ENCODE measurements around the gene VPS41.
"Not testable (repeated sequence)": the region's sequence is repeated elsewhere in the genome, so short reads cannot be mapped to it uniquely, and the experiment has no call there.

VPS41 gene

GRCh38 chr7:38908759-38909335, at the start of gene VPS41:
Gene VPS41 (minus strand): TSS chr7:38909191. CDS start chr7:38909174, 17 bp downstream.
- FAIRE-seq (peak; percentile 67), DNase-seq (ENCODE audit: low spot score) (peak; percentile 65)

- no peak for FAIRE-seq
- DNase-seq (ENCODE audit: low spot score): no peak
These were observed 46.9 kb upstream of the VPS41 start for GRCh38 chr7:38955892-38956291.

GRCh38 chr7:38953971-38954370, 45.0 kb upstream of the VPS41 start:
- FAIRE-seq (no peak), DNase-seq (ENCODE audit: low spot score) (no peak)

GRCh38 chr7:38953227-38953626, 44.2 kb upstream of the VPS41 start:
- FAIRE-seq (no peak), DNase-seq (ENCODE audit: low spot score) (no peak)

GRCh38 chr7:38951213-38951612, 42.2 kb upstream of the VPS41 start:
- DNase-seq (ENCODE audit: low spot score): no peak
- no peak for FAIRE-seq

- no peak for FAIRE-seq
- DNase-seq (ENCODE audit: low spot score): no peak
These were observed 41.3 kb upstream of the VPS41 start for GRCh38 chr7:38950309-38950708.

- FAIRE-seq; DNase-seq (ENCODE audit: low spot score): not testable (repeated sequence)
These were observed 38.5 kb upstream of the VPS41 start for GRCh38 chr7:38947541-38947940.

GRCh38 chr7:38942431-38943051, 33.5 kb upstream of the VPS41 start:
- FAIRE-seq: no peak

GRCh38 chr7:38940774-38941173, 31.8 kb upstream of the VPS41 start:
- DNase-seq (ENCODE audit: low spot score): no peak
- FAIRE-seq: no peak

More at GRCh38 chr7:38942431-38943051, 33.5 kb upstream of the VPS41 start:
- DNase-seq (ENCODE audit: low spot score): no peak

GRCh38 chr7:38938589-38938988, 29.6 kb upstream of the VPS41 start:
- no peak for FAIRE-seq
- DNase-seq (ENCODE audit: low spot score): no peak

GRCh38 chr7:38938001-38938485, 29.1 kb upstream of the VPS41 start:
- DNase-seq (ENCODE audit: low spot score) (no peak), FAIRE-seq (no peak)

- DNase-seq (ENCODE audit: low spot score): no peak
- FAIRE-seq: peak; percentile 17
These were observed 27.6 kb upstream of the VPS41 start for GRCh38 chr7:38936641-38937040.

- DNase-seq (ENCODE audit: low spot score) (peak; percentile 66), FAIRE-seq (peak; percentile 66)
These were observed 25.5 kb upstream of the VPS41 start for GRCh38 chr7:38934536-38934935.

- FAIRE-seq (peak; percentile 59), DNase-seq (ENCODE audit: low spot score) (no peak)
These were observed 25.1 kb upstream of the VPS41 start for GRCh38 chr7:38934051-38934450.

- FAIRE-seq (peak; percentile 46), DNase-seq (ENCODE audit: low spot score) (no peak)
These were observed 23.6 kb upstream of the VPS41 start for GRCh38 chr7:38932509-38933168.

GRCh38 chr7:38929460-38930171, 20.6 kb upstream of the VPS41 start:
- DNase-seq (ENCODE audit: low spot score): peak; percentile 74
- FAIRE-seq: peak; percentile 86

- no peak for FAIRE-seq
- DNase-seq (ENCODE audit: low spot score): no peak
These were observed 19.5 kb upstream of the VPS41 start for GRCh38 chr7:38928506-38928905.

GRCh38 chr7:38927751-38928150, 18.8 kb upstream of the VPS41 start:
- DNase-seq (ENCODE audit: low spot score) (no peak), FAIRE-seq (no peak)

GRCh38 chr7:38920731-38921130, 11.7 kb upstream of the VPS41 start:
- no peak for DNase-seq (ENCODE audit: low spot score)
- no peak for FAIRE-seq

GRCh38 chr7:38916396-38916795, 7.4 kb upstream of the VPS41 start:
- FAIRE-seq (no peak), DNase-seq (ENCODE audit: low spot score) (no peak)

- DNase-seq (ENCODE audit: low spot score): no peak
- FAIRE-seq: no peak
These were observed 879 bp upstream of the VPS41 start for GRCh38 chr7:38909870-38910269.

GRCh38 chr7:38907766-38908165, 1.2 kb downstream of the VPS41 start:
- DNase-seq (ENCODE audit: low spot score): no peak
- FAIRE-seq: no peak
